Mucosa of stomach (tissue), 1 donor: ENCODE data around the gene SDHAF1.
"Not testable (repeated sequence)": the region's sequence is repeated elsewhere in the genome, so short reads cannot be mapped to it uniquely, and the experiment has no call there.

Source experiments
- H3K27me3 ChIP-seq: one replicate; pipeline ENCODE4 v1.7.0; 2013; ENCODE audit warnings: mild to moderate bottlenecking, low read length; ENCODE audit not compliant: control insufficient read depth, insufficient read depth
- H3K36me3 ChIP-seq: one replicate; pipeline ENCODE4 v1.7.0; 2013; ENCODE audit warnings: low read length; ENCODE audit not compliant: control insufficient read depth, insufficient read depth
- H3K4me1 ChIP-seq: one replicate; pipeline ENCODE4 v1.7.0; 2013; ENCODE audit warnings: mild to moderate bottlenecking, low read length; ENCODE audit not compliant: control insufficient read depth, insufficient read depth
- H3K4me3 ChIP-seq: one replicate; pipeline ENCODE4 v1.7.0; 2013; ENCODE audit warnings: low read length
- H3K9ac ChIP-seq: one replicate; pipeline ENCODE4 v1.7.0; 2013; ENCODE audit warnings: mild to moderate bottlenecking, low read length, moderate library complexity
- H3K9me3 ChIP-seq: one replicate; pipeline ENCODE4 v1.7.0; 2013; ENCODE audit warnings: mild to moderate bottlenecking, low read length, moderate library complexity; ENCODE audit not compliant: control insufficient read depth
- donor health status: Pancreatic carcinoma.

Gene SDHAF1

GRCh38 chr19:36030264-36031148 is 35.5 kb downstream of the SDHAF1 start:
- Histone ChIP-seq H3K36me3 (no peaks in the 10 kb centered on the region), H3K4me3 (no peak overlapping the region), H3K4me1 (no peaks in the 10 kb centered on the region), H3K27me3 (no peaks in the 10 kb centered on the region), H3K9ac (no peak overlapping the region), H3K9me3 (no peaks in the 10 kb centered on the region)

- Histone ChIP-seq H3K27me3 (no peaks in the 10 kb centered on the region), H3K4me3 (no peak overlapping the region), H3K9ac (peak overlapping the region; percentile 53), H3K4me1 (no peaks in the 10 kb centered on the region), H3K9me3 (no peaks in the 10 kb centered on the region), H3K36me3 (no peaks in the 10 kb centered on the region)
Measured at GRCh38 chr19:36031308-36031707, 36.3 kb downstream of the SDHAF1 start.

- Histone ChIP-seq H3K4me3 (no peak within 1 kb of the TSS), H3K9ac (peak within 1 kb of the TSS; percentile 47), H3K36me3 (no peaks in the 10 kb centered on the region), H3K4me1 (no peaks in the 10 kb centered on the region), H3K27me3 (no peaks in the 10 kb centered on the region), H3K9me3 (no peaks in the 10 kb centered on the region)
Measured at GRCh38 chr19:36032251-36033104, 37.5 kb downstream of the SDHAF1 start, which contains the start of gene CLIP3. TSS of gene CLIP3 (minus strand) at chr19:36032873. CDS start at chr19:36032357, 516 bp downstream.

GRCh38 chr19:36040495-36040894 is 45.5 kb downstream of the SDHAF1 start:
- no peak overlapping the region for H3K4me3 ChIP-seq
- no peaks in the 10 kb centered on the region for H3K4me1 ChIP-seq
- H3K36me3 ChIP-seq: no peaks in the 10 kb centered on the region
- H3K27me3 ChIP-seq: no peaks in the 10 kb centered on the region
- no peaks in the 10 kb centered on the region for H3K9me3 ChIP-seq
- H3K9ac ChIP-seq: no peak overlapping the region

GRCh38 chr19:36041092-36041491 is 46.1 kb downstream of the SDHAF1 start:
- H3K4me1 ChIP-seq, H3K27me3 ChIP-seq, H3K9me3 ChIP-seq, H3K36me3 ChIP-seq, H3K4me3 ChIP-seq, H3K9ac ChIP-seq: not testable (repeated sequence)

- no peaks in the 10 kb centered on the region for H3K36me3 ChIP-seq
- no peaks in the 10 kb centered on the region for H3K4me1 ChIP-seq
- H3K9ac ChIP-seq: no peak overlapping the region
- no peak overlapping the region for H3K4me3 ChIP-seq
- no peaks in the 10 kb centered on the region for H3K27me3 ChIP-seq
- no peaks in the 10 kb centered on the region for H3K9me3 ChIP-seq
Measured at GRCh38 chr19:36041831-36042230, 46.8 kb downstream of the SDHAF1 start.

- Histone ChIP-seq H3K4me1 (no peaks in the 10 kb centered on the region), H3K9ac (no peak overlapping the region), H3K27me3 (no peaks in the 10 kb centered on the region), H3K4me3 (no peak overlapping the region), H3K9me3 (no peaks in the 10 kb centered on the region), H3K36me3 (no peaks in the 10 kb centered on the region)
Measured at GRCh38 chr19:36043952-36044351, 49.0 kb downstream of the SDHAF1 start.
